GM21619 (cell line): ENCODE data around the gene TRUB1.
A peak's percentile ranks its signal among the peaks of the same experiment; 100 is the strongest.
"Not testable (repeated sequence)": the region's sequence is repeated elsewhere in the genome, so short reads cannot be mapped to it uniquely, and the experiment has no call there.

Source experiments
- ATAC-seq: cut with Tn5 transposase; IDR thresholded peaks from one replicate; pipeline ENCODE4 v1.9.1; 2021; ENCODE audit not compliant: unreplicated experiment

TRUB1 gene

DNA sequence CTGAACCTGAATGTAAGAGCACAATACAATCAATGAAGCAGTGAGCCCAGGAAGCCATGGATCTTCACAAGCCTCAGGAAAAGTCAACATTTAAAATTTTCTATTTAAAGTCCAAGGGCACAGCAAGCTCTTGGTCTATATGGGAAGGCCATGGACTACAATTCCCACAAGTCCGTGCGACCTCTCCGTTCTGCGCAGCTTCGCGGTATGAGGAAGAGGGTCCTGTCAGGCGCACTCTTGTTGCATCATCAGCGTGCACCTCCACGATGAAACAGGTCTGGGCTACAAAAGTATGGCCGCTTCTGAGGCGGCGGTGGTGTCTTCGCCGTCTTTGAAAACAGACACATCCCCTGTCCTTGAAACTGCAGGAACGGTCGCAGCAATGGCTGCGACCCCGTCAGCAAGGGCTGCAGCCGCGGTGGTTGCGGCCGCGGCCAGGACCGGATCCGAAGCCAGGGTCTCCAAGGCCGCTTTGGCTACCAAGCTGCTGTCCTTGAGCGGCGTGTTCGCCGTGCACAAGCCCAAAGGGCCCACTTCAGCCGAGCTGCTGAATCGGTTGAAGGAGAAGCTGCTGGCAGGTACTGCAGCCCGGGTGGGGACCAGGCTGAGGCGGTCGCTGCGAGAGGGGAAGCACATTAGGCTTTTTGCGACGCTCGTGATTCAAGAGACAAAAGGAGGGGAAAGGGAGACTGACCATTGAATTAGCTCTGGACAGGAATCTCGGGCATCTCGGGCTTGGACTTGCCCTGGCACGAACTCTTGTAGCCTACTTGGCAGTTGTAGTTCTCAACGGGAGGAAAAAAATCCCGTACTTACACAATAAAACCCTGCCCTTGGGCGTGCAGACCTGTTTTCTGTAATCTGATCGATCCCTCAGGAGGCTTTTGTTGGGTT, at the start of gene TRUB1:
Gene TRUB1, plus strand, starts transcription at position 234 of the 894 bp plus-strand sequence. Its CDS starts 59 bp downstream, at position 293.
- ATAC-seq, result peak; percentile 100

DNA sequence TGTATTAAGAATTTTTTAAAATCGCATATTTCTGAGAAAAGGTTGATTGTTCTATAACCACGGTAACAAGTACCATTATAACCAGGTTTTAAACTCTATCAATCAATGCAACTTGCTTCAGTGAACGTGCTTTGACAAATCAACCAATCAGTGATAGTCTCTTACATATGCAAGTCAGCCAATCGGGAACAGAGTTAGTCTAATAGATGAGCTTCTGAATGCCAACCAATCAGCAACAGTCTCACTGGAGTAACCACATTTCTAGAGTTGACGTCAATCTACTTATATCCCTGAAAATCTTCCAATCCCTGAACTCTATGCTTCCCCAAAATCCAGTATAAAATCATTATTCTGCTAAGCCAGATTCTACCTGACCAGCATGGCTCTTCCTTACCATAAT, 44.7 kb upstream of the TRUB1 start:
- no peak for ATAC-seq

DNA sequence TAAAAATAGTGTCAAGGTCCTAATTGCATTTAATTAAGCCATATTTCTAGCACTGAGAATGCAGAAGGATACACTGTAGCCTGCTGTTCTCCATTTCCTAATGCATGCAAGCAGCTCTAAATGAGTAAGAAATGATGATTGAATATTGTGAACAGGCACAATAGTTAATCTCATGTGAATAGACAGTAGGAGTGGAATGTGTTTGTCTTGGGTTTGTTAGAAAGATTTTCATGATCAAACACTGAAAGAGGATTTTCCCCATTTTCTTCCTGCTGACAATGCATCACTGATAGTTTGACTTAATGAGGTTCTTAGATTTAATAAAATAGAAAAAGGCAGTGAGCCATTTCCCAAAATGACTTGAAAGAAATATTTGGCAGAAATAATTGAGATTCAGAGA, 43.1 kb upstream of the TRUB1 start:
- ATAC-seq, result no peak

DNA sequence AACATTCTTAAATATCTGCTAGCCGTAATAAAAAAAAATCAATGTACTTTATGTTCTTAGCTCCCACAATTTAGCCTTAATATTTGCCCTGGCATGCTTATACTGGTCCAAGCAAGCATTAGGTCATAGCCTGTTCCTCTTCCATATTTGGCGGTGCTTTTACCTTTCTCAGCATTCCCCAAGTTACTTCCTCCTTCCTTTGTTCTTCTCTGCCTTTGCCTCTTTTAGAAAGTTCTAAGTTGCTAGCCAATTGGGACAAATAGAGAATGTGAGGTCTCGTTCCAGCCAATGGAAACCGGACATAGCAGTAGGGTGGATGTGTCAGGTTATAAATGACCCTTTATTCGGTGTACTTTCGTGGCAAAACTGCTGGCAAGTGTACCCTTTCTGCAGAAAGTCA, 41.0 kb upstream of the TRUB1 start:
- not testable (repeated sequence) for ATAC-seq

DNA sequence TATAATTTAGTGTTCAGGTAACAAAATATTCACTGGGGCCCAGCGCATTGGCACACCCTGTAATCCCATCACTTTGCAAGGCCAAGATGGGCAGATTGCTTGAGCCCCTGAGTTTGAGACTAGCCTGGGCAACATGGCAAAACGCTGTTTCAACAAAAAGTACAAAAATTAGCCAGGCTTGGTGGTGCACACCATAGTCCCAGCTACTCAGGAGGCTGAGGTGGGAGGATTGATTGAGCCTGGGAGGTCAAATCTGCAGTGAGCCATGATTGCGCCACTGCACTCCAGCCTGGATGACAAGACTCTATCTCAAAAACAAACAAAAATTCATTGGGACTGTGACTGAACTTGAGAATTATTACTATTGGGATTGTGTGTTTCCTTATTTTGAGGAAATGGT, 40.4 kb upstream of the TRUB1 start:
- ATAC-seq, result no peak

DNA sequence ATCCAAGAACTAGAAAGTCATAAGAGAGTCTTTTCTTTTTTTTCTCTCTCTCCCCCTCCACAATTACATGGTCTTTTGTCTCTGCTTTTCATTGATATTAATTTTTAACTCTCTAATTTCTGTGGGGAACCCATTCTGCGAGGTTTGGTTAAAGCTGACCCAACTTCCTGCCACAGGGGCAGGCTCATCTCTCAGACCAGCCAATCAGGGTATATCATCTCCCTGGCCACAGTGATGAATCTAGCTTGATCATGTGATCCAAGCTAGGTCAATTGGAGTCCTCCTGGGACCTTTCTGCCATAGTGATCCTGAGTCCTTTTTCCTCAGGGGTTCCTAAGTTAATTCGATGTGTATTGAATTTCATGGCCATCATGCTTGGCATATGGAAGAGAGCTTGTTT, 38.0 kb upstream of the TRUB1 start:
- ATAC-seq, result no peak

DNA sequence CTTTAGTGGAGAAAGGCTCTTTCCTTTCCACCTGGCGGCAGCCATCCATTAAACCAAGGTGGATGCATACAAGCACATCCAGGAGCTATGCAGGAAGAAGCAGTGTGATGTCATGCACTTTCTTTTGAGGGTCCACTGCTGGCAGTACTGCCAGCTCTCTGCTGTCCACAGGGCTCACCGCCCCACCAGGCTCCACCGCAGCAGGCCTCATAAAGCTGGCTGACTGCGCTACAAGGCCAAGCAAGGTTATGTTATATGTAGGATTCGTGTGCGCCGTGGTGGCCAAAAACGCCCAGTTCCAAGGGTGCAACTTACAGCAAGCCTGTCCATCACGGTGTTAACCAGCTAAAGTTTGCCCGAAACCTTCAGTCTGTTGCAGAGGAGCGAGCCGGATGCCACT, 37.3 kb upstream of the TRUB1 start:
- no peak for ATAC-seq

DNA sequence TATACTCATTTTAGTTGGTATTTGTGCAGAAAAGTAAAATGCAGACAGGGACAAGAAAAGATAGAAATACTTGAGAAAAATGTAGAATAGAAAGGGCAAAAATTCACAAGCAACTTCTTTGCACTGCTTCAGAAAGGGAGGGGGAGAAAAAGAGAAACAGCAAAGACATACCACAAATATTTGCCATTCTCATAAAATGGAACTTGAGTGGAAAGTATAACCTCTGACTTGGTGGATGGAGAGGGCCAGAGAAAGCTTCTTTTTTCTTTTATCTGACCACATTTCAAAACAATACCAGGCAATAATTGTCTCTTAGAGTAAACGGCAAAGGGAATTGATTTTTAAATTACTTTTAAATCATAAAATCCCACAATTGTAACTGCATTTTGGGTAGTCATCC, 35.8 kb upstream of the TRUB1 start:
- ATAC-seq, result no peak

DNA sequence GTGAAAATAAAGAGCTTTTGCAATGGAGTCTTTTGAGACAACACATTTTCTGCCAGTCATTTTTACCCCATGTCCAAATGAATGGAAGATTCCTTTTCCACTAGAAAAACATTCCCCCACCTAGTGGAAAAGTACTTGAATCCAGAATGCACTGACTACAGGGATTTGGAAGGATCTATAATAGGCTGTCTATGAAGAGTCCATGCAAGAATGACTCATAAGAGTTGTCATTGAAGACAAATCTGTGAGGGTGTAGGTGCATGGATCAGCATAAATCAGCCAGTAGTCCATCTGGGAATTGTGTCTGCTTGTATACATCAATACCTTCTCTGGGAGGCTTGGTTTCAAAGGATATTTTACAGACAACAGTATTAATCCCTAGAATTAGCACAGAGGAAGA, 32.5 kb upstream of the TRUB1 start:
- no peak for ATAC-seq

DNA sequence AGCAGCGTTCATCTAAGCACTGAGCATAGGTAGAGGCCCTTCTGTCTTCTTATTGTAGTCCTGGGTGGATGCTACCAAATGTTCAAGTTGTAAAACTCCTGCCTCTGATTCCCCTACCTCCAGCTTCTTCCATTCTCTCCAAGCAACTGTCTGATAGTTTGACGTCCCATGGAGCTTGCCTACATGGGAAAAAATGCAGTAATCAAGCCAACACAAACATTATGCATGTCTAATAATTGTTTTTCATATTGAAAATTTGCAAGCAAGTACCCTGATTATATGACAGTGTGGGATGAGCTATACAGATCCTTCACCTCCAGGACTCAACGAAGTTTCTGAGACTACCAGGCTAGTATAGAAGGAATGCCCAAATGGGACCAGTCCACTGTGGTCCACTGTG, 31.0 kb upstream of the TRUB1 start:
- no peak for ATAC-seq

DNA sequence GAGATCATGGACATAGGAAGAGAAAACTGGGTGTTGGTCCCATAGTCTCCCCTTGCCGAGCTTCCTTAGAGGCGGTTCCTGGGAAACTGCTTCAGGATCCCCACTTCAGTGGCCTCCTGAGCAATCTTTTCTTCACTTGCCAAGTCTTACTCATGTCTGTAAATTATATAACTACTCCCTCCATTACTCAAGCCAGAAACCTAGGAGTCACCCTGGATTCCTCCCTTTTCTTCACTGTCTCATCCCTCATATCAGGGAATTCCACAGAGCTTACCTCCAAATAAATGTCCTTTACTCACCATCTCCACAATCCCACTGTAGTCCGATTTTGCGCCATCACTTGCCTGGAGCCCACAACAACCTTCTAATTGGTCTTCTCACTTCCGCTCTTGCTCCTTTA, 29.1 kb upstream of the TRUB1 start:
- ATAC-seq, result no peak

DNA sequence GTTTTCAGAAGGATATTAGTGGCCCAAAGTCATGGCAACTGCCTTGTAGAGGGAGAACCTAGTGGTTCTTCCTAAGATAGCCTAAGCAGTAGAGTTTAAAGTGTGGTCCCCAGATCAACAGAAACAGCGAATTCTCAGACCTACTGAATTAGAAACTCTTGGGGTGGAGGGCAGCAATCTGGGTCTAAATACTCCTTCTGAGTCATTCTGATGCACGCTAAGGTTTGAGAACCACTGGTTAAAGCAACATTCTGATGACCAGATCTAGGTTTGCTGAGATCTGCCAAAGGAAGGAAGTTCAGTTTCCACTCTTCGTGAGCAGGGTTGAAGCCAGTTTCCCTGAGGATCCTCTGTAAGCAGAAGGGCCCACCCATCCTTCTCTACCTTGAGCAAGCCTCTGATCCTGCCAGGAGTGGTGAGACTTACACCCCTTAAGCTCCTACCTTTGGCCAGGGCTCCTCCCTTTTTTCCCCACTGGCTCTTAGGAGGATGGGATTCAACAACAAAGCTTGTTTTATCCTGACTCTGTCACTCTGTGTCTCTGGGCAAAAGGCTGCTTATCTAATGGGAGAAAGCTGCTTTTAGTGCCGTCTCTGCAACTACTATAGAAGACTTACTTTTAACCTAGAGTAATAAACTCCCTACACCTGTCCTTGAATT, 26.8 kb upstream of the TRUB1 start:
- ATAC-seq, result peak; percentile 71

DNA sequence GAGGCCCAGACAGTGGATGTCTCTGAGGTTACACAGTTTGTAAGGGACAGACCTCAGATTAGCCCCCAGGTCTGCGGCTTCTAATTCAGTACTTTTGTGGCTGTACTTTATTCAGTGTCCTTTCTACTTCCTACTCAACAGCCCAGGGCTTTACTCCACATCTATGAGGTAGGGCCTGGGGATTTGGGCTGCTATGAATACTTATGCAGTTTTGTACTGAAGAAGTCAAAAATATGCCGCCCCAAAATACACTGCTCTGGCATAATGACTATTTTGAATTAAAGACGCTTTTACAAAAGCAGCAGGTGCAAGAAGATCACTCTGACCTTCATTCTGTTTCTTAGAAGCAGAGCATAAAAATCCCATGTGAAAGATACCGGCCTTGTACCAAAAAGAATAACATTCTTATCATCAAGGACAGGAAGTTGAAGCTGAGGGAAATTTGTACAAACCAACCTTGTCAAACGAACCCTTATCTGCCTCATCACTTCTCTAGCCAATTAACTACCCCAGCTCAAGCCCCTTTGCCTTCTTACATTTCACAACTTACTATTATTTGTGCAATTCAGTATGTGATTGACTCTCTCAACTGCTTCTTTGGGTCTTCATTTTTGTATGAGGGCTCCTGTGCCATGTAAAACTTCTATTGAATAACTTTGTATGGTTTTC, 26.1 kb upstream of the TRUB1 start:
- no peak for ATAC-seq

DNA sequence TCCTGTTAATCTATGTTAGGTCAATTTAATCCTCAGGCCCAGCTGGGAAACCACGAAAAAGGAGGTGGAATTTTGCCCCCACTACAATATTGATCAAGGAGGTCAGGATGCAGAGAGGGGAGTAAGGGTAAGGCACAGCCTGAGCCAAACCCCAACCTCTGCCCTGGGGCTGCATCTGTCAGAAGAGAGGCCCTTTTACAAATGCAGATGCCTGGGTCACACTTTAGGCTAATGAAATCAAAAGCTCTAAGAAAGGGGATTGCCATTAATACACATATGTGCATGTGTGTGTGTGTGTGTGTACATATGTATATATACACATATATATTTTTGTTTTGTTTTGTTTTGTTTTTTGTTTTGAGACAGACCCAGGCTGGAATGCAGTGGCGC, 25.5 kb upstream of the TRUB1 start:
- ATAC-seq, result no peak

DNA sequence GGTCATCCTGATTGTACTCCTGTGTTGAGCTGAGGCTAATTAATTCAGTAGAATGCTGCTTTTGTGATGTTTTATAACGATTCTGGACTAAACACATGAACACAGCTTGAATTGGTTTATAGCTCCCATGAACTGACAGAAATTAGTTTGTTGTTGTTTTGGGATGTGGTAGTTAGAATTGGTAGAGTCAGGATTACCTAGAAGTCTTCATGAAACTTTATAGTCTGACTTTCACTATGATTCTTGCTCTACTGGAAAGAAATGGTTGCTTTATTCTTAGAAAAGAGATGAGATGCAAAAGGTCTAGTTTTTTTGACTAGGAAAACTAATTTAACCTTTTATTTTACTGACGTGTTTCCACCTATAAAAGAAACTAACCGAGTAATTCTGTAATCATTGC, 23.4 kb upstream of the TRUB1 start:
- no peak for ATAC-seq

DNA sequence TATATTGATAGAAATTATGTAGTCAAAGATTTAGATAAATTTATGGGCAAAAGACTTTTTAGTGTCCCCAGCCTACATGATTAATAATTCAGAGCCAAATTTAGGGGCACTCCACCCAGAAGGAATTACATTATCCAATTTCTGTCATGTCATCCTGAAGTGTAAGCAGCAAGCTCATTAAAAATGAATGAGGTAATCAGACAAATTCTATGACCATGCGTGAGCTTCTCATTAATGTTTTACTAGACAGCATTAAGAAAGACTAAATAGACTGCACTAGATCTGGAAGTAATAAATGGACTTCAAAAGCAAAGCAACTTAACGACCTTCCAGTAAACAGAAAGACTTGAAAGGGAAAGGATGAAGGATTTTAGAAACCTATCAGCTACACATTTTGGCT, 22.7 kb upstream of the TRUB1 start:
- no peak for ATAC-seq

DNA sequence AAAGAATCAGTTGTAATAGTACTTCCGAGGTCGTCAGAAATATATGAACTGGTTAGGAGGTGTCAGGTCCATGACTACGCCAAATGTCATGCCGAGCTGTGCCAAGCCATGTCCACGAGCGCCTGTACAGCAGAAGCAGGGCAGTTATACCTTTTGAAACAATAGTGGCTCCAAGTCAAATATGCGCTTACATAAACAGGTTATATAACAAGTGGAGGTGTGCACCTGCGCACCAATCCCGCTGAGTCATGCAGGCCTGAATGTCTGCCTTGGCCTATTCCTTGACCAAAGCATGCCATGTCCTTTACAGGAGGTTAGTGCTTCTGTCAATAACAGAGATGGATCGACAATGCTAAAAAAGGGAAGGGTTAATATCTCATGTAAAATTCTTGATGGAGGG, 21.3 kb upstream of the TRUB1 start:
- ATAC-seq, result no peak

DNA sequence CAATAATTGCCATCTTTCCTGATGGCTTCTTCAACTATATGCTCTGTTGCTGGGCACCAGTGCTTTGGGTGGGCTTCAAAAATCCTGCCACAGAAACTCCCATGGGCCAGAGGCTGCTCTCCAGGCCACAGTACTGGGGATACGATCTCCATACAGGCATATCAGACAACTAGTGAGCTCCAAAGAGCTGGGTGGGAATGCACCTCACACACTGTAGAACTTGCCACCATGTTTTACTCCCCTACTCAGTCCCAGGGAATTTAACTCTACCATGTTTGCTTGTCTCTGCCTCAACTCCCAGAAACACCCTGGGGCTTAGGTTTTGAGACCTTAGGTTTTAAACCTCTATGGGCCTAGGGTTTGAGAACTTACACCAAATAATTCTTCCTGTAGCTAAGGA, 20.5 kb upstream of the TRUB1 start:
- ATAC-seq, result no peak

DNA sequence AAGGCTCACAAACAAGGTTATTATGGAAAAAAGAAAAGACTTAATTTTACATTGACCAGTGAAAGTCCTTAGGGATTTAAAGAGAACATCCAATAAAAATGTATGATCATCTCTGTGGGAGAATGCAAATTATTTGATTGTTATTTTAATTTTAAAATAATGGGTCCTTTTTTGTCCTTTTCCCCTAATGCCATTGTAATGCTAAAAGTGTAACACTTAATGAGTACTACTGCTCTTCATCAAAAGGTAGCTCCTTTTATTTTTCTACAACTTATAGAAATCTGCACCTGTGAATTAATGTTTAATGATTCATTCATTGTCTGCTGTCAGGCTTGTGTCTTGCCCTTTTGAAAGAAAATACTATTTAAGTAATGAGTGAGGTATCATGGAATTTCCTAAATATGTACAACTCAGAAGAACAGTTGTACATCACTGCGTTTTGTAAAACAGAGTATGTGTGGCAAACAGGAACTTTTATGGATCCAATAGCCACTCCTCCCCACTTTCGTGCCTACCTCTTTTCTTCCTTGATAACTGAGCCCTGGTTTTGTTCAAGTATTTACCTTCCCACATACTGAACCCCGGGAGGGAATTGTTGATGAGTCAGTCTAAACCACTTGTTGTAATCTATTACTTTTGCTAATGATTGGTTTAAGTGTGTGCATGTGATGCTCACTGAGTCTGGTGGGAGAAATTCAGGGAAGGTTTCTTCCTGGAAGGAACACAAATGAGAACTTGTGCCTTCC, 19.9 kb upstream of the TRUB1 start:
- no peak for ATAC-seq

DNA sequence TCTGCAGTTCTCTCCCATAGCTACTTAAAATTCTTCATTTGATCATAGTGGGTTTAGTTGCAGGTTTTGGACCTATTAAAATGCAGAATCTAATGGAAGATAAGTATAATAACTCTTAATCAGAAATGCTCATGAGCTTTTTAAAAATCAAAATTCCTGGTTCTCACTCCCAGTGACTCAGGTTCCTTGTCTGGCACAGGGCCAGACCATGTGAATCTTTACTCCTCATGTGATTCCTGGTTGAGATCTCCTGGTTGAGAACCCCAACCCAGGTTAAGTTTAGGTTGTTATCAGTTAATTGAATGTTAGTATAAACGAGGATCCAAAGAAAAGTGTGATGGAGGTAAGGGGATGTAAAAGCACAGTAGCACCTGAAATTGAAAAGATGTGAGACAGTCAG, 17.5 kb upstream of the TRUB1 start:
- no peak for ATAC-seq

DNA sequence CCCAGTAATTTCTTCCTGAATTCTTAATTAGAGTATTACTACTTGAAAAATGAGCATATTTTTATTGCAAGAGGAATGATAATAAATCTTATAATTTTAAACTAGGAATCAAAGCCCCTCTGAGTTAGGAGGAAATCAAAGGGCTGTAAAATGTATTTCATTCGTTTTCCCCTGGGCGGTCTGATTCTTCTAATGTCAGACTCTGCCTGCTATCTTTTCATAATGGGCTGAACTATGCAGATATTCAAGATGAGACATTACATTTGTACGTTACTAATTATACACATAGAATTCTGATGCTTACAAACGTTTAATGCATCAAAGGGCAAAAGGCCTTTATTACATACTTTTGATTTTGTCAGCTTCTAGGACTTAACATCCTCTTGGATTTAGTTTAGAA, 16.0 kb upstream of the TRUB1 start:
- ATAC-seq, result no peak
